Fibroblast of skin of abdomen (primary cell): Measurements from ENCODE around the gene LRRC56.

Source experiments
- DNase-seq: peaks from one replicate; pipeline ENCODE4 v3.0.0-alpha.2; 2013

Gene LRRC56

DNA sequence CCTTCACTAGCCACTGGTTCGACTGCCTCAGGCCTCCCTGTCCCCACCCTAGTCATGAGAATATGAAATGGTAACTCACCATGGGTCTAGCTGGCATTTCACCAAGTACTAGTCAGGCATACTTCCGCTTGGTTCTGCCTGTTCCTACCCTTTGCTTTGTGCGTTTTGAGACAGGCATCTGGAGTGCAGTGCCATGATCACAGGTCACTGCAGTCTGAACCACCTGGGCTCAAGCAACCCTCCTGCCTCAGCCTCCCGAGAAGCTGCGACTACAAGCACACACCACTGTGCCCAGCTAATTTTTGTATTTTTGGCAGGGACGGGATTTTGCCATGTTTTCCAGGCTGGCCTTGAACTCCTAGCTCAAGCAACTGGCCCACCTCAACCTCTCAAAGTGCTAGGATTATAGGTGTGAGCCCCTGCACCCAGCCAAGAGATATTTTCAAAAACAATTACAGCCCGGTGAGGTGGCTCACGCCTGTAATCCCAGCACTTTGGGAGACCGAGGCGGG is 16.1 kb upstream of the LRRC56 start:
- no peak for DNase-seq

DNA sequence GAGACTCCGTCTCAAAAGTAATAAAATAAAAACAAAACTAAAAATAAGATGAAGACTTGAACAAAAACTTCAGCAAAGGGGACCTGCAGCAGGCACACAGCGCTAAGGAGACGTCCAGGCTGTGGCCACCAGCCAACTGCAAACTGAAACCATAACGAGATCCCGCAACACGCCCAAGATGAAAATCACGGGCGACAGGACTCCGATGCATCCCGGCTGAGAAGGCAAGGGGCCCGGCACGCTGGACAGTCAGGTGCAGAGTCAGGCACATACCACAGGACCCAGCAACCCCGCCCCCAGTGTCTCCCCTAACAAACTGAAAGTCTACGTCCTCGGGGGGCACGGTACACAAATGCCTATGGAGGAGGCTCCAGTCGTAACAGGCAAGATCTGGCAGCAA is 11.1 kb upstream of the LRRC56 start:
- no peak for DNase-seq

GRCh38 chr11:528166-528814 is 9.0 kb upstream of the LRRC56 start:
- DNase-seq, result no peak

GRCh38 chr11:528815-529727 is 8.3 kb upstream of the LRRC56 start:
- DNase-seq, result no peak

GRCh38 chr11:529728-530411 is 7.5 kb upstream of the LRRC56 start:
- no peak for DNase-seq

DNA sequence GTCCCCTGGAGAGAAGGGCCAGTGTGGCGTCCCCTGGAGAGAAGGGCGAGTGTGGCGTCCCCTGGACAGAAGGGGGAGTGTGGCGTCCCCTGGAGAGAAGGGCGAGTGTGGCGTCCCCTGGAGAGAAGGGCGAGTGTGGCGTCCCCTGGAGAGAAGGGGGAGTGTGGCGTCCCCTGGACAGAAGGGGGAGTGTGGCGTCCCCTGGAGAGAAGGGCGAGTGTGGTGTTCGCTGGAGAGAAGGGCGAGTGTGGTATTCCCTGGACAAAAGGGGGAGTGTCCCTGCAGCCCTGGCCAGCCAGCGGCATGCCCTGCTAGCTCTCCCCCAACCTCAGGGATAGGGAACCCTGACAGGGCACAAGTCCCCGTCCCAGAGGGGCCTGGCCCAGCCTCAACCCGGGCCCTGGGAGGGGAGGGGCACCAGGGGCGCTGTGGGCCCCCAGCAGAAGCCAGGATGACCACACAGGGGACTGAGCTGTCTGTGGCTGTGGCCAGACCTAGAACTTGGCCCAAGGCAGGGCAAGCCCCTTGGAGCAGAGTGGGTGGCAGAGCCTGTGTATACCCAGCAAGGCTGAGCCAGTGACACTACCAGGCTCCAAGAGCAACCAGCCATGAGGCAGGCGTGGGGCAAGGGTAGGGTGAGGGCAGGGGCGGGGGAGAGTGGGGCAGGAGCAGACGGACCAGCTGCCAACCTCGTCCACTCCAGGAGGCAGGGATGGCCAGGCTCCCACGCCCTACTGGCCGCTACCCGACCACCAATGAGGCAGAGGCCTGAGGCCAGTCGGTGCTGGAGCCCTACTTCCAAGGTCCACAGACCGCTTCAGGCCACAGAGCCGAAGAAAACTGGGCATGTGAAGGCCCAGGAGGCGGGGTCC is 6.1 kb upstream of the LRRC56 start:
- DNase-seq, result no peak

GRCh38 chr11:531919-532526 is 5.3 kb upstream of the LRRC56 start:
- no peak for DNase-seq

GRCh38 chr11:532527-532985 is 4.8 kb upstream of the LRRC56 start:
- DNase-seq, result no peak

- DNase-seq, result no peak
These were observed 4.2 kb upstream of the LRRC56 start for GRCh38 chr11:532986-533585.

DNA sequence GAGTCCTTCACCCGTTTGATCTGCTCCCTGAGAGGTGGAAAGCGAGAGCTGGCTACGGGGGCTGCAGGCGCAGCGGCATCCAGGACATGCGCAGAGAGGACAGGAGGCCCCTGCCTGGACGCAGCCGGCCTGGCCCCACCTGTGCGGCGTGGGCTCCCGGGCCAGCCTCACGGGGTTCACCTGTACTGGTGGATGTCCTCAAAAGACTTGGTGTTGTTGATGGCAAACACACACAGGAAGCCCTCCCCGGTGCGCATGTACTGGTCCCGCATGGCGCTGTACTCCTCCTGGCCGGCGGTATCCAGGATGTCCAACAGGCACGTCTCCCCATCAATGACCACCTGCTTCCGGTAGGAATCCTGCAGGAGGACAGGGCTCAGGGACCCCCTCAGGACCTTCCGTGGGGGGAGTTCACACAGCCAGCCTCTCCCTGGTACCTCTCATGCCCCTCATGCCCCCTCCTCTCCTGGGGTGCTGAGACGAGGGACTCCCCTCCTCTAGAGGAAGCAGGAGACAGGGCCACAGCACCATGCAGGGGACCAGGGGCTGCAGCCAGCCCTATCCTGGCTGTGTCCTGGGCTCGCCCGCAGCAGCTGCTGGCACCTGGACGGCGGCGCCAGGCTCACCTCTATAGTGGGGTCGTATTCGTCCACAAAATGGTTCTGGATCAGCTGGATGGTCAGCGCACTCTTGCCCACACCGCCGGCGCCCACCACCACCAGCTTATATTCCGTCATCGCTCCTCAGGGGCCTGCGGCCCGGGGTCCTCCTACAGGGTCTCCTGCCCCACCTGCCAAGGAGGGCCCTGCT is 3.5 kb upstream of the LRRC56 start:
- DNase-seq, result no peak

- no peak for DNase-seq
These were observed 2.7 kb upstream of the LRRC56 start for GRCh38 chr11:534396-535209.

DNA sequence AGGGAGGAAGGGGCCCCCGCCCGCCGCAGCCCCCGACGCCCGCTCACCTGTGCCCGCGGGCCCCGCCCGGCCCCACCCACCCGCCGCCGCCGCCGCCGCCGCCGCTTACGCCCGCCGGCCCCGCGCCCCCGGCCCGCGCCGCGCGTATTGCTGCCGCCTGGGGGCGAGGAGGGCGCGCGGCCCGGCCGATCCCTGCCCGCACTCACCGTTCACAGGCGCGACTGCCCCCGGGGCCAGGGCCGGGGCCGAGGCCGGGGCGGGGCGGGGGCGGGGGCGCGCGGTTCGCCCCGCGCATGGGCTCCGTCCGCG is 2.2 kb upstream of the LRRC56 start:
- DNase-seq, result no peak

DNA sequence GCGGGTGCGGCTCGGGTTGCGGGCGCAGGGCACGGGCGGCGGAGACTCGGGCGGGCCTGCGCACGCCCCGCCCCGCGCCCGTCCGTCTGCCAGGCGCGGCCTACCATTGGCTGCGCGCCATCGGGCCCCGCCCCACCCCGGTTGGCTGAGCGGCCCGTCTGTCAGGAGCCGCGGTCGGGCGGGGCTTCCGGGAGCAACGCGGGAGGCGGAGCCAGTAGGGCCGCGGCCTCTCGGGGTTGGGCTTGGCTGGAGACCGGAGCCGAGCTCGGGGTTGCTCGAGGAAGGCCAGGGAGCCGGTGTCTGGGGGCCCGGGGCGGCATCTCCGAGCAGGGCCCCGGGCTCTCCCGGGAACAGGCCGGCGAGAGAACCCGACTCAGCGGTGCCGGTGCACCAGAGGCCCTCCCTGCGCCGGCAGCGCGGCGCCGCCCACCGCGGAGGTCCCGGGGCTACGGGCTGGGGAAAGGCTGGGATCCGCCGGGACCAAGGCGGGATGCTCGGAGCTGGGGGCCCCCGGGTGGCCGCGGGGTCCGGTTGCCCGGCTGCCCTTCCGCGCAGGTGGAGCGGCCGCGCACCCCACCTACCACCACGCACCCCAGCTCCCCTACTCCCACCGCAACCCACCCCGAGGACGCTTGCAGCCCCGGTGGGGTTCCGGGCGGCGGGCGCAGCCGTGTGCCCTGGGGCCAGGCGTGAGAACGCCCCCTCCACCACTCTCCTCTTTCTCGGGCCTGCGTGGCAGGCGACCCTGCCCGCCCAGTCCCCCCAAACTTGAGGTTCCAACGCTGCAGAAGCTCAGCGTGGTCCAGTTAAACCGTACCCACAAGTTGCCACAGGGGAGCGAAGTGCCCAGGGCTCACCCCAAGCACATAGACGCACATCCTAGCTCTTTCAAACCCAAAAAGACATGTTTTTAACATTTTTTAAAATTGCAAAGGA is 1.5 kb upstream of the LRRC56 start, which contains the start of gene HRAS:
TSS of gene HRAS (minus strand) at position 58 of the 936 bp plus-strand sequence.
- peak; percentile 94 for DNase-seq

DNA sequence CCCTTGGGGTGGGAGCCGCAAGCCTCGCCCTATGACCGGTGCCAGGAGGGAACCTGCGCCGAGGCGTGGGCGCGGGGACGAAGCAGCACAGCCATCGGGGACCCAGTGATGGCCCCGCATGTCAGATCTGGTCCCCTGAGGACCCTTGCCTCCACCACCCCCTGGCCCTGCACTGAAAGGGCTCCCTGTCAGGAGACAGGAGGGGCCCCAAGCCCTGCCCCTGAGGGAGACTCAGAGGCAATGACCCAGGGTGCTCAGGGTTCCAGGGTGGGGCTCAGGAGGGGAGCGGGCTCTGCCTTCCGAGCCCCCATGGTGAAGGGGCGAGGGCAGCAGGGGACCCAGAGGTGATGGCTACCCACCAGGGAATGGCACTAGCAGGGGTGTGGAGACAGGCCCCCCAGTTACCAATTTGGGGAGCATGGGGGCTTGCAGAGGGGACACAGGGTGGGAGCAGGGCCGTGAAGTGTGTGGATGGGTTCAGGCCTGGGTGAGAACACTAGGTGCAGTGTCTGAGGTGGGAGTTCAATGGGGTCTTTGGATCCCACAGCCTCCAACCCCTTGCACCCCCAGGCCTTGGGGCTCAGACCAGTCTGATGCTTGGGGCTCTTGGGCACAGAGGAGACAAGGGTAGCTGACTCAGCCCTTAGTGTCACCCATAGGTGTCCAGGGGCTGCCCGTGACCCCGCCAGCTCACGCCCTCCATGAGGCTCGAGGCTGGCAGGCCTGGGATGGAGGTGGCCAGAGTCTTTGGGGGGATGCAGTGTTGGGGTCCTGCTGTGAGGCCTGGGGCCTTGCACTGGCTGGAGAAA is 499 bp downstream of the LRRC56 start:
- no peak for DNase-seq

DNA sequence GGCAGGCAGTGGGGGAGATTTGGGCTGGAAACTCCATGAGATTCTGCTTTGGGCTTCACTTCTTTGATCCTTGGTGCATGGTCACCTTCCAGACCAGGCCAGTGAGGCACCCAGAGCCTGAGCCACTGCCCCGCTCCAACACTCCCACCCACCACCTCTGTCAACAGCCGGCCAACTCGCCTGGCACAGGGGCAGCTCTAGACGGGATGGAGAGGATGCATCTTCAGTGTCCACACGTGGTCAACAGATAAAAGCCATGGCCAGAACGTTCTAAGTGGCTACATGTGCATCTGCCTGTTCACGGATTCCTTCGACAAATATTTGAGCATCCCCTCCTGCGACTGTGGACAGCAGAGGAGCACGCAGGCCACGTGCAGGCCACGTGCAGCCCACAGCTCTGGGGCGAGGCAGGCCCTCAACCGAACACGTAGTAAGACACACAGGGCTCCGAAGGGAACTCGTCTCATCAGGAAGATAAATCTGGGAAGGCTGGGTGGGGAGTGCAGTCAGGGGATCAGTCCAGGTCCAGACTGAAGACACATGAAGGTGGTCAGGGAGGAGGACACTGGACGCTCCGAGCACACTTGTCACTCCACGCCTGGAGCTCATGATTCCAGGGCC is 1.2 kb downstream of the LRRC56 start:
- DNase-seq, result no peak

DNA sequence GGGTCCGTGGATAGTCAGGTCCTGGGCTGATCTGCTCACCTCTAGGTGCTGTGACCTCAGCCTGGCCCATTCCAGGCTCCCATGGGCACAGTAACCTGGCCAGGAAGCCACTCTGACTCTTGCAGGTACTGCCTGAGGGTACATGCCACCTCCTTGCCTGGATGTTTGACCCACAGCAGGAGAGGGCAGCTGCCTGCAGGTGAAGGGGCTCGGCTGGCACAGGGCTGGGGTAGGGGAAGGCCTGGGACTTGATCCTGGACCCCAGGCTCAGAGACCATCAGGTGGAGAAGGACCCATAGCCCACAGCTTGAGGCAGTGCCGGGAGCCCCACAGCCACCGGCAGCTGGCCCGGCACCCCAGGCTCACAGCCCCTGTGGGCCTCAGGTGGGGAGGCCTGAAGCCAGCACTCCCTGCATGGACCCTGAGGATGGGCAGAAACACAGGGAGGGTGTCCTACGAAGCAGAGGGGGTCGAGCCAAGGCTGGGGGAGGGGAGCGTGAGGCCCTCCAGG is 2.7 kb downstream of the LRRC56 start:
- no peak for DNase-seq
